HG02938 (cell line): ENCODE data around the gene DMKN.

Source experiments
- ATAC-seq: cut with Tn5 transposase; IDR thresholded peaks from one replicate; pipeline ENCODE4 v1.9.1; 2021; ENCODE audit warnings: mild to moderate bottlenecking, moderate library complexity; ENCODE audit not compliant: unreplicated experiment

Gene DMKN

DNA sequence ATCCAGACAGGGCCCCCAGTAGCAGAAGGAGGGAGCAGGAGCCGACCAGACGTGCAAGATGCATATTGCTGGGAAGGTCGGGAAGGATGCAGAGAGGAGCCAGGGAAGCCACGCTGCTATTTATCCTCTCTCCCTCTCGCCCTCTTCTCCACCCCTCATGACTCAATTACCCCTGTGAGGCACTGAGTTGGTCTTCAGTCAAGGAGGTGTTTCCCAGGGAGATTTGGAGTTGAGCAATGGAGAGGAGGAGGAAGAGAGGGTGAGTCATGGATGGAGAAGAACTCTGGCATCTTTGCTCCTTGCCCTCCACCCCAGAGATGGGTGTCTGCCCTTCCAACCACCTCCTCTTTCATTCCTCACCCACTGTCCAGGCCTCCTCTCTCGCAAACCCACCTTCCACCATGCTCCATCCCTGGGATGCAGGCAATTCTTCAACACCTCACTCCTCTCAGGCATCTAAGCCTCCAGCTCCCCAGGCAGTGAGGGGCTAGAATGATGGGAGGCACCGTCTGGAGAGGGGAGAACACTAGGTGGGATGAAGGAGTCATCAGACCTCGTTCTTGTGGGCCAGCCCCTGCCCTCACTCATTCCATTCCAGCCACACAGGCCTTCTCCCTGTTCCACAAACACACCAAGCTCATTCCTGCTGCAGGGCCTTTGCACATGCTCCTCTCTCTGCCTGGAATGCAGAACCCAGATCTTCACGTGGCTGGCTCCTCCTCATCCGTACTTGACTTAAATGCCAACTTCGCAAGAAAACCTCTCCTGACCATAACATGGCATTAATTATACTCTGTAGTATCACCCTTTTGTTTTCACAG lies 15.0 kb upstream of the DMKN start, which contains the start of gene SBSN:
Gene SBSN (minus strand): TSS at position 94 of the 821 bp plus-strand sequence. CDS start 30 bp downstream, at position 64.
- no peak for ATAC-seq

DNA sequence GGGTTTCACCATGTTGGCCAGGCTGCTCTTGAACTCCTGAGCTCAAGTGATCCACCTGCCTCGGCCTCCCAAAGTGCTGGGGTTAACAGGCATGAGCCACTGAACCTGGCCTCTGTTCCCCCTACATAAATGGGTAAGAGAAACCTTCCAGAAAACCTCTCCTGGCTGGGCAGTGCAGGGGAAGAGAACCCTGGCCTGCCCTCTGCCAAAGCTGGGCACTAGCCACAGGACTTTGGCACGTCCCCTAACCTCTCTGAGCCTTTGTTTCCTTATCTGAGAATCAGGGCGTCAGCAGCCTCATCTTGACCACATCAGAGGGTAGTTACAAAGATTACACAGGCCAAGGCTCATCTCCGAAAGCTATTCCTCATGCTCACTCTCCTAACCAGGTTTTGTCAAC lies 12.4 kb upstream of the DMKN start:
- ATAC-seq = no peak

DNA sequence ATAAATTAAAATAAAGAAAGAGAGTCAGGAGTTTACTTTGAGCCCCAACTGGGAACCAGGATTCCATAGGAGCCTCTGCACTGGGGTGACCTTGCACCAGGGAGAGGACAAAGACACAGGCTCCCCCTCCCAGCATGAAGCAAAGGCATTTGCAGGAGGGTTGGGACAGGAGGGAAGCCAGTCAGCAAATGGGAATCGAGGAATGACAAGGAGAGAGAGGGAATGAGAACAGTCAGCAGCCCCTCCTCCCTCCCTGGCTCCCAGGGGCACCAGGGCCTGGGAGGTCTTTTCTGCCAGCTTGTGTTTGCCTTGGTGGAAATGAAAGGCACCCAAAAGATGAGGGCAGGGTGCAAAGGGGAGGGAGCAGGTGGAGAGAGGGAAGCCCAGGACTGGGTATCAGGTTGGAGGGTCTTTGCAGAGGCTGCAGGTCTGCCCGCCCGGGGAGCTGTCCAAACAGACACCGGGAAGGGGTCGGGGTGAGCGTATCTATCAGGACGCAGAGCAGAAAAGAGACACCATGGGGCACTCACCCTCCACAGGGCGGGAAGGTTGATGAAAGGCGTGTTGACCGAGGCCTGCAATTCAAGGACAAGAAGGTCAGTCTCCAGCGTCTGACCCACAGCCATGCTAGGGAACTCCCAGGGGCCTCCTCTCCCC lies 10.9 kb upstream of the DMKN start:
- ATAC-seq = no peak

GRCh38 chr19:35522745-35523327 lies 9.4 kb upstream of the DMKN start:
- no peak for ATAC-seq

GRCh38 chr19:35521124-35521743 lies 7.8 kb upstream of the DMKN start:
- ATAC-seq = no peak

DNA sequence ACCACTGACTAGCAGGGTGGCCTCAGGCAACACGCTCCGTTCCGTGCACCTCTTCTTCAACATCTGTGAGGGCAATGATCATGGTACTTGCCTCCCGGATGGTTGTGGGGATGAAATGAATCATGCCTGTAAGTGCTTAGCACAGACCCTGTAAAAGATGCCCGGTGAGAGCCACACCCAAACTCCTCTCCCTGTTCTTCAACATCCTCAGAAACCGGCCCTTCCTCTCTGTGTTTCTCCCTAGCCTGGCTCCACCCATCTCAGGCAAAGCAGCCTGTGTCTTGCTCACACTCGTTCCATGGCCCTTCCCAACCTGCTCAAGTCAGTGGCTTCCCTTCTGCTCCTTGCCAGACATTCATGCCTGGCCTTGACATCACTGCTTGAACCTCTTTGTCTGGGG lies 5.8 kb upstream of the DMKN start:
- ATAC-seq = no peak

GRCh38 chr19:35518313-35518712 lies 4.9 kb upstream of the DMKN start:
- no peak for ATAC-seq

DNA sequence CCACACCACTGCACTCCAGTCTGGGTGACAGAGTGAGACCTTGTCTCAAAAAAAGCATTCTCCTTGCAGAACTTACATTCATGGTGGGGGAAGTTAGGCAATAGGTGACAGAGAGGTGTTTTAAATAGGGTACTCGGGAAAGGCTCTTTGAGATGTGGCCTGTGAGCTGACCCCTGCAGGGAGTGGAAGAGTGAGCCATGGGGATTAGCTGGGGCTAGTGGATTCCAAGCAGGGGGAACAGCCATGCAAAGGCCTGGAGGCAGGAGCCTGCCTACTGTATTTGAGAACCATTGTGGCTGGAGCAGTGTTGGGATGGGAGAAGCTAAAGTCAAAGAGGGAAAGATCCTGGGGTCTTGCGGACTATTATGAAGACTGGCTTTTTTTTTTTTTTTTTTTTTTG lies 3.9 kb upstream of the DMKN start:
- ATAC-seq = no peak

DNA sequence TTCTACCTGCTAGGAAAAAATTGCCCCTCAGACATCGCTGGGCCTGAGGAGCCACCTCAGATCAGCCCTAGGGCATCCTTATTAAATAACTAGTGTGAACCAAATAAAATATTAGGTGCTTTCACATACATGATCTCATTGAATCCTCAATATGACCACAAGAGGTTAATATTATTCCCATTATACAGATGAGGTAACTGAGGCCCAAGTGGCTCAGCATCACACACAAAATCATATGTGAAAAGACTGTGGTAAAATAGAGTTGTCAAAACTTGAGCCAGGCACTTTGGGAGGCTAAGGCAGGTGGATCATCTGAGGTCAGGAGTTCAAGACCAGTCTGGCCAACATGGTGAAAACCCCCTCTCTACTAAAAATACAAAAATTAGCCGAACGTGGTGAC lies 2.9 kb upstream of the DMKN start:
- ATAC-seq = no peak

- ATAC-seq = no peak
Observed at GRCh38 chr19:35514282-35514809, 897 bp upstream of the DMKN start.

DNA sequence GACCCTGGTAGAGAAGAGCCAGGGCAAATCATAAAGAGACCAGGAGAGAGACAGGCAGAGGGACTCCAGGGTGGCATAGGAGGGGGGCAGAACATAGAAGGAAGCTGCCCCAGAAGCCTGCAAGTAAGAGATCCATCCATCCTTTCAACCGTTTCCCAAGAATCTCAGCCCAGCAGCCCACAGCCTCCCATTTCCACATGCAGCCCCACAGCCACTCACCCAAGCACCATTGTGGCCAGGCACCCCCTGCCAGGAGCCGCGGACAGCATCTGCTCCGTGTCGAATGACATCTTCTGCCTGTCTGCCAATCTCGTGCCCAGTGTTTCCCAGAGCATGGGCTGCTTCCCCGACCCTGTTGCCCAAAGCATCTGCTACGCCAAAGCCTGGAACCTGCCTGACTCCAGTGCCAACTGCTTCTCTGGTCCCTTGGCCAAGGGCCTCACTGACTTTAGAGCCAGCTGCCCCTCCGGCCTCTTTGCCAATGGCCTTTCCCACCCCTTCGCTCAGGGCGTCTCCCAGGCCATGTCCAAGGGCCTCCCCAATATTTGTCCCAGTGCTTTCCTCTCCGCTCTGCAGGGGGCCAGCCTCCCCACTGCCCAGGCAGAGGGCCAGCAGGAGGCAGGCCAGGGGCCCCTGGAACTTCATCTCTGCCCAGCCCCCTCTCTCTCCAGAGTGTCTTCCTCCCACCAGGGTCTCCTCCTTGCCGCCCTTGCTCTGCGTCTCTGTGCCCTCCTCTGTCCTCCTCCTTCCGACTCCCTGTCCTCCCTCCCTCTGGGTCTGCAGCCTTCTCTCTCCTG lies 420 bp downstream of the DMKN start:
- no peak for ATAC-seq

DNA sequence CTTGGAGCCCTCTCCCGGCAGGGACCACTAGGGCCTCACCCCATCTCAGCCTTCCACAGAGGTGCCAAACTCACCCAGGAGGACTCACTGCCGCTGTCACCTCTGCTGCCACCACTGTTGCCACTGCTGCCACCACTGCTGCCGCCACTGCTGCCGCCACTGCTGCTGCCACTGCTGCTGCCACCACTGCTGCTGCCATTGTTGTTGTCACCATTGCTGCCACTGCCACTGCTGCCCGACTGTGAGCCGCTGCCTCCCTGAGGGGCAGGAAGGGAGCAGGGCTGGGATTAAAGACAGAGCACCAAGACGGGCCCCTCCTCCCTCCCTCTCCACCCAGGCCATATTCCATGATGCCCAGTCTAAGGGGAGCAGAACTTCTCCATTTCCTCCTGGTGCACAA lies 2.1 kb downstream of the DMKN start:
- no peak for ATAC-seq

DNA sequence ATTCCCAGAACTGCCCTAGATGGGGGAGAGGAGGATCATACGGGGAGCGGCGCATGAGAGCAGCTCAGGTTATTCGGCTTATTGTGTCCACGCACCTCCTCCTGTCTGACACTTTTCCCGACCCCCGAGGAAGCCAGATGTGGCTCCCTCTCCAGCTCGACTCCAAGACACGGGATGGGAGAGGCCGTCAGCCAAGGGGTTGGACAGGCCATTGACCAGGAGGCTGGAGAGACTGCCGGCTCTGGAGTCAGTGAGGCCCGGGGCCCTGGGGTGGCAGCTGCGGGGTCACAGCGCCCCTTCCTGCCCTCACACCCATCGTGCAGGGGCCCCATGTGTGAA lies 2.9 kb downstream of the DMKN start:
- ATAC-seq = no peak

DNA sequence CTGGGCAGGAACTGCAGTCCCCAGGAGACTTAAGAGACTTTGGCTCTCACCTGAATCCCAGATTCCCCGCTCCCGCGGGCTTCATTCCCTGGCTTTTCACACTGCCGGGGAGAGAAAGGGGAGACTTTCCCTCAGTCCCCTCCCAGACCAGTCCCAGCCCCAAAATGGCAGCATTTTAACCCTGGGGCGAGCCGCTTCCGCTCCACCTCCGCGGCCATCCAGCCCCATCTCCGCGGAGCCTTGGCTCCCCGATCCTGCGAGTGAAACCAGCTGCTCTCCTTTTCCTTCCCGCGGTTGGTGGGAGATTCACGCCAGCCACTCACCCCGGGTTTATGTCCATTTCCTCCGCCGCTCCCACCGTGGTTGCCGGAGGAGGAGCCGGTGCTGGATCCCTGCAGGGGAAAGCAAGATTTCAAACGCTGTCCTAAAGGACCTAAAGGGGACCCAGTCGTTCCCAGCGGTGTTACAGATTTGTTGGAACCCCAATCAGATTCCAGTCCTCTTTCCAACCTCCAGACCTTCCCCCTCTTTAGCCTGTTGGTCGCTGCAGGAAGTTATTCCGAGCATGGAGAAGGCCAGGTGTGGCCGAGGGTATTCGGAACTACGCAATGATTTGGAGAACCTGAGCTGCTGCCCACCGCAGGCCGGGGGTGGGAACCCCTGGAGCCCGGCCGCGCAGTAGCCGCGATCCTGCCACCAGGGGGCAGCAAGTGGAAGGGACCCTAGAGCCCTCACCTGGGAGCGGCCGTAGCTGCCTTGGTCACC lies 3.4 kb downstream of the DMKN start:
- no peak for ATAC-seq

GRCh38 chr19:35509018-35509652 lies 4.3 kb downstream of the DMKN start:
- ATAC-seq = no peak

GRCh38 chr19:35508129-35508528 lies 5.3 kb downstream of the DMKN start:
- no peak for ATAC-seq

DNA sequence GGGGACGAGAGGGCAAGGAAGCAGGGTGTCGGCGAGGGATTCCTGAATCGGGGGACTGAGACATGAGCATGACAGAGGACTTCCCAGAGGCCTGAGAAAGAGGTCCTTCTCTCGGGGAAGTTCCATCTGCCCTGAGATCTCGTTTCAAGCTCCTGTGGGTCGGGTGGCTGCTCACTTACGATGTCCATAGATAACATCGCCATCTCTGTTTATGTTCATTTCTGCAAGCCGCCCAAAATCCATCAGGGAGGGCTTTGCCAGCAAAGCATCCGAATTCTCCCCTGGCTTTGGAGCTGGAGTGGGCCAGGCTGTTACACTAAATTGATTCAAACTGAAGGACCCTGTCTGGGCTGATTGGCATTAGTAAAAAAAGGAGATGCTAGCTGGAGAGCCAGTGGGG lies 5.9 kb downstream of the DMKN start:
- ATAC-seq = no peak

DNA sequence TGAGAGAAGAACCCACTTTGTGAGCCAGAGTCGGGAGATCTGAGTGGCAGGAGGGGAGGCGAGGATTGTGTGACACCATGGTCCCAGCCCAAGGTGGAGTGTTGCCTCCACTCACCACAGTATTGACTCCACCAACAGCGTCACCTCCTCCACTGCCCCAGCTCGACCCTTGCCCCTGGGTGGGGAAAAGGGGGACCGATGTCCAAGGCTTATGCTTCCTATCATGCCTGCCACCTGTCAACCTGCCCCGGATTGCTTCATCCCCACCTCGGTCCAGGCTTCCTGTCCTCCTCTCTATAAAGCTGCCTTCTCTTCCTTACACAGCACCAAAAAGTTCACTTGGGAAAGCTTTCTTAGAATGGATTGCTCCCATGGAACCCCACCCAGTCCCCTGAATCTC lies 7.4 kb downstream of the DMKN start:
- no peak for ATAC-seq

GRCh38 chr19:35502751-35503150 lies 10.7 kb downstream of the DMKN start:
- ATAC-seq = no peak

DNA sequence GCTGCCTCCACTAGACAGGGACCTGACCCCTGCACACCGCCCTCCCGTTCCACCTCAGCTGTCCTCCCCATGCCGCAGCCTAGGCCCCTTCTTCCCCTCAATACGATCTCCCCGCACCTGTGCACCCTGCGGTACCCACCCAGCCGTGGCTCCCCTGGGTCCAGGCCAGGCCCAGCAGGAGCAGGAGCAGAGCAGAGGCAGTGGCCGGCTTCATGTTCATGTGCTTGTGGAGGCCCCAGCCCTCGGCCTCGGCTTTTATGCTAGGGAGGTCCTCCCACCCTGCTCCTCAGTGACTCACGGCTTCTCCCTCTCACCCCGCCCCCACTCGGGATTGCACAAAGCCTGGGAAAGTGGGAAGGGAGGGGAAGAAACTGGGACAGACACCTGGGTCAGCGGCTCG lies 11.8 kb downstream of the DMKN start:
- ATAC-seq = no peak
